HepG2 (cell line): ENCODE measurements around the gene ACOT13. TPM values are rescaled to one million over a fixed set of nuclear protein-coding genes. Genes with fewer than 3 reads are reported as not detected.

Source experiments
- FOXA1 ChIP-seq, 2 experiments: fragments of 450-650 bp in 1 of 2; sonication (generic) in 1 of 2; formaldehyde crosslinking in 1 of 2; IDR thresholded peaks; 2 replicates each; pipeline versions ENCODE4 v1.4.0 to v1.6.1; 2016 to 2020; ENCODE audit warnings: missing genetic modification reagents in 1 of 2
- HNRNPLL ChIP-seq: fragments of 200-400 bp; formaldehyde crosslinking; IDR thresholded peaks from 2 replicates; pipeline ENCODE4 v1.6.1; 2017; ENCODE audit warnings: mild to moderate bottlenecking, low read depth, low read length; ENCODE audit not compliant: poor library complexity, severe bottlenecking
- IRF2 ChIP-seq: IDR thresholded peaks from 2 replicates; pipeline ENCODE4 v1.6.1; 2018; ENCODE audit warnings: missing genetic modification reagents, missing compliant biosample characterization
- JDP2 ChIP-seq: sonication (generic); formaldehyde crosslinking; IDR thresholded peaks from 2 replicates; pipeline ENCODE4 v1.8.1; 2022; ENCODE audit warnings: missing genetic modification reagents, borderline replicate concordance
- KDM4B ChIP-seq: sonication (generic); formaldehyde crosslinking; IDR thresholded peaks from 2 replicates; pipeline ENCODE4 v1.4.0; 2020; ENCODE audit warnings: missing genetic modification reagents
- MAFF ChIP-seq: IDR thresholded peaks from 2 replicates; pipeline ENCODE4 v1.6.1; 2011; ENCODE audit warnings: low read depth, low read length, improper control_type of control experiment
- NCOR1 ChIP-seq: fragments of 200-600 bp; sonication (generic); IDR thresholded peaks from 2 replicates; pipeline ENCODE4 v1.7.0; 2017; ENCODE audit warnings: antibody characterized with exemption, low read length, borderline replicate concordance
- NFIB ChIP-seq: sonication (generic); formaldehyde crosslinking; IDR thresholded peaks from 2 replicates; pipeline ENCODE4 v1.9.0; 2021; ENCODE audit warnings: missing genetic modification reagents, mild to moderate bottlenecking, borderline replicate concordance
- PPARG ChIP-seq: conservative IDR thresholded peaks from 2 replicates; pipeline ENCODE4 v1.6.1; 2016; ENCODE audit warnings: missing biosample characterization, missing genetic modification reagents
- RCOR2 ChIP-seq: IDR thresholded peaks from 2 replicates; pipeline ENCODE4 v1.6.1; 2016; ENCODE audit warnings: missing biosample characterization, missing genetic modification reagents
- TOPORS ChIP-seq: sonication (generic); formaldehyde crosslinking; IDR thresholded peaks from 2 replicates; pipeline ENCODE4 v1.8.0; 2023; ENCODE audit warnings: mild to moderate bottlenecking, missing genetic modification reagents
- ZNF121 ChIP-seq: sonication (generic); formaldehyde crosslinking; IDR thresholded peaks from 2 replicates; pipeline ENCODE4 v1.5.0; 2020; ENCODE audit warnings: mild to moderate bottlenecking, missing genetic modification reagents
- ZNF333 ChIP-seq: sonication (generic); formaldehyde crosslinking; IDR thresholded peaks from 2 replicates; pipeline ENCODE4 v1.4.0; 2020; ENCODE audit warnings: mild to moderate bottlenecking, missing genetic modification reagents, borderline replicate concordance
- ZNF367 ChIP-seq: sonication (generic); formaldehyde crosslinking; IDR thresholded peaks from 2 replicates; pipeline ENCODE4 v1.4.0; 2020; ENCODE audit warnings: missing genetic modification reagents, borderline replicate concordance
- ZNF564 ChIP-seq: sonication (generic); formaldehyde crosslinking; IDR thresholded peaks from 2 replicates; pipeline ENCODE4 v1.8.1; 2023; ENCODE audit warnings: mild to moderate bottlenecking, missing genetic modification reagents
- ZNF660 ChIP-seq: sonication (generic); formaldehyde crosslinking; IDR thresholded peaks from 2 replicates; pipeline ENCODE4 v1.5.1; 2020; ENCODE audit warnings: mild to moderate bottlenecking, low read depth, missing genetic modification reagents, borderline replicate concordance
- ZNF772 ChIP-seq: sonication (generic); formaldehyde crosslinking; IDR thresholded peaks from 2 replicates; pipeline ENCODE4 v1.5.0; 2020; ENCODE audit warnings: mild to moderate bottlenecking, missing genetic modification reagents
- ZSCAN20 ChIP-seq: sonication (generic); formaldehyde crosslinking; IDR thresholded peaks from 2 replicates; pipeline ENCODE4 v1.4.0; 2020; ENCODE audit warnings: missing genetic modification reagents, mild to moderate bottlenecking, borderline replicate concordance
- polyA plus RNA-seq, 8 experiments: library from polyadenylated mRNA; depleted of rRNA in 3 of 8; stranded (reverse) in 7 of 8; unstranded in 1 of 8; fragments of >200 nt; fragmentation: Illumina TruSeq in 4 of 8; extraction: Trizol in 4 of 8; gene quantifications; 2 replicates each; pipeline versions ENCODE4 v1.2.1 to v1.2.3, GENCODE V29; 2011 to 2016; ENCODE audit warnings: low read depth in 4 of 8, missing spikeins in 1 of 8, mixed read lengths in 1 of 8; ENCODE audit not compliant: insufficient read depth in 1 of 8
- total RNA-seq, 5 experiments: library from RNA; depleted of rRNA; stranded (reverse); fragments of >200 nt; fragmentation: Illumina TruSeq; extraction: Trizol; gene quantifications; 2 replicates each; pipeline ENCODE4 v1.2.3, GENCODE V29; 2016; ENCODE audit warnings: low read depth in 1 of 5
- TF ChIP-seq, protein P1 (sequence below): IDR thresholded peaks from 2 replicates; pipeline ENCODE4 v1.6.1; 2018; ENCODE audit warnings: missing genetic modification reagents
- TF ChIP-seq, protein P2 (sequence below): sonication (generic); formaldehyde crosslinking; IDR thresholded peaks from 2 replicates; pipeline ENCODE4 v1.8.1; 2023; ENCODE audit warnings: mild to moderate bottlenecking, missing genetic modification reagents, borderline replicate concordance
- TF ChIP-seq, protein P3 (sequence below): sonication (generic); formaldehyde crosslinking; IDR thresholded peaks from 2 replicates; pipeline ENCODE4 v1.8.0; 2022; ENCODE audit warnings: low read depth, missing genetic modification reagents
- TF ChIP-seq, protein P4 (sequence below): sonication (generic); formaldehyde crosslinking; IDR thresholded peaks from 2 replicates; pipeline ENCODE4 v1.8.0; 2022; ENCODE audit warnings: mild to moderate bottlenecking, missing genetic modification reagents; ENCODE audit not compliant: insufficient replicate concordance
- TF ChIP-seq, protein P5 (sequence below): sonication (generic); formaldehyde crosslinking; IDR thresholded peaks from 2 replicates; pipeline ENCODE4 v1.5.0; 2020; ENCODE audit warnings: missing genetic modification reagents

ACOT13 gene
- total and polyA plus RNA-seq, 2 of the 13 experiments (the other 11 are each of a cell fraction or from before 2014, with no cell fraction given), result 31.5 to 45.1 TPM

DNA sequence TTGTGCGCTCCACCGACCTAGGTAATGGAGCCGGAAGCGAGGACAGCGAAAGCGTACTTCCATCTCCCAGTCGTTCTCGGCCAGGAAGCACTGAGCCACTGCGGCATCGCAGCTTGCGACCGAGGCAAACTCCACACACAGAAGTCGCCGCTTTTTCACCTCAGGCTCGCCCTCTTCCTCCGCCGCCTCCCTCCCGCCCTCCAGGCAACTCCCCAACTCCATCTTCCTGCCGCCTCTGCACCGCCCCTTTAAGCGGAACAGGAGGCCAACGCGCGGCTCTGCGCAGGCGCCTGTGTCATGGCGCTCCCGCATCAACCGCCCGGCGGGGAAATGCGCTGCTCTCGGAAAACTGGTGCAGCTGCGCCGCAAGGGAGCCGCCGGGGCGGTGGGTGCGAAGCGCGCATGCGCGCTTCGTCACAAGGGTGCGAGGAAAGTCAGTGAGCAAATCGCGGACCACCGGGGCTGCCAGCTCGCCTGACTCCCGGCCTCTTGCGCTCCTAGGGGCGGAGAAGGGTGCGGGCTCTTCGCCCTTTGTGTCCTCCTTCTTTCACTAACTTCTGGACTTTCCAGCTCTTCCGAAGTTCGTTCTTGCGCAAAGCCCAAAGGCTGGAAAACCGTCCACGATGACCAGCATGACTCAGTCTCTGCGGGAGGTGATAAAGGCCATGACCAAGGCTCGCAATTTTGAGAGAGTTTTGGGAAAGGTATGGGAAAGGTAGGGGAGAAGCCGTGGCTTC lies at the start of gene ACOT13, which contains the start of gene TDP2 (continued):
- TF ChIP-seq MAFF (0 out of 2 replicates have a peak, but pooled peaks have one; percentile 4), ZNF564 (CRISPR knock-in tag) (0 out of 2 replicates have a peak, but pooled peaks have one; percentile 52), NCOR1 (peak; percentile 97), KDM4B (CRISPR knock-in tag) (peak; percentile 96), FOXA1 (IDR thresholded peaks at IDR 0.05) (no peak), FOXA1 (CRISPR knock-in tag; IDR thresholded peaks at IDR 0.05) (0 out of 2 replicates have a peak, but pooled peaks have one; percentile 41), HNRNPLL (peak; percentile 98), JDP2 (no peak; the same call in 1 of the 2 replicates), ZNF367 (no peak; the same call in 1 of the 2 replicates), TOPORS (CRISPR knock-in tag) (peak; percentile 87), ZNF333 (peak; percentile 81; the same call in 1 of the 2 replicates), IRF2 (CRISPR knock-in tag) (peak; percentile 93), ZNF121 (CRISPR knock-in tag) (no peak; the same call in 1 of the 2 replicates), PPARG (CRISPR knock-in tag) (peak; percentile 77), NFIB (no peak), ZNF772 (CRISPR knock-in tag) (peak; percentile 85), RCOR2 (CRISPR knock-in tag) (peak; percentile 43; the same call in 1 of the 2 replicates), ZSCAN20 (CRISPR knock-in tag) (no peak; the same call in 1 of the 2 replicates), ZNF660 (CRISPR knock-in tag) (no peak)
- TF ChIP-seq, protein P1, sequence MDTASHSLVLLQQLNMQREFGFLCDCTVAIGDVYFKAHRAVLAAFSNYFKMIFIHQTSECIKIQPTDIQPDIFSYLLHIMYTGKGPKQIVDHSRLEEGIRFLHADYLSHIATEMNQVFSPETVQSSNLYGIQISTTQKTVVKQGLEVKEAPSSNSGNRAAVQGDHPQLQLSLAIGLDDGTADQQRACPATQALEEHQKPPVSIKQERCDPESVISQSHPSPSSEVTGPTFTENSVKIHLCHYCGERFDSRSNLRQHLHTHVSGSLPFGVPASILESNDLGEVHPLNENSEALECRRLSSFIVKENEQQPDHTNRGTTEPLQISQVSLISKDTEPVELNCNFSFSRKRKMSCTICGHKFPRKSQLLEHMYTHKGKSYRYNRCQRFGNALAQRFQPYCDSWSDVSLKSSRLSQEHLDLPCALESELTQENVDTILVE (CRISPR knock-in tag), result peak; percentile 98
- TF ChIP-seq, protein P2, sequence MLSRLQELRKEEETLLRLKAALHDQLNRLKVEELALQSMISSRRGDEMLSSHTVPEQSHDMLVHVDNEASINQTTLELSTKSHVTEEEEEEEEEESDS, result peak; percentile 64; the same call in 1 of the 2 replicates
- TF ChIP-seq, protein P3, sequence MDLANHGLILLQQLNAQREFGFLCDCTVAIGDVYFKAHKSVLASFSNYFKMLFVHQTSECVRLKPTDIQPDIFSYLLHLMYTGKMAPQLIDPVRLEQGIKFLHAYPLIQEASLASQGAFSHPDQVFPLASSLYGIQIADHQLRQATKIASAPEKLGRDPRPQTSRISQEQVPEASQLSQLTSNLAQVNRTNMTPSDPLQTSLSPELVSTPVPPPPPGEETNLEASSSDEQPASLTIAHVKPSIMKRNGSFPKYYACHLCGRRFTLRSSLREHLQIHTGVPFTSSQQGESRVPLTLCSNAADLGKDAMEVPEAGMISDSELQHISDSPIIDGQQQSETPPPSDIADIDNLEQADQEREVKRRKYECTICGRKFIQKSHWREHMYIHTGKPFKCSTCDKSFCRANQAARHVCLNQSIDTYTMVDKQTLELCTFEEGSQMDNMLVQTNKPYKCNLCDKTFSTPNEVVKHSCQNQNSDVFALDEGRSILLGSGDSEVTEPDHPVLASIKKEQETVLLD (CRISPR knock-in tag), result peak; percentile 58; the same call in 1 of the 2 replicates
- TF ChIP-seq, protein P4, sequence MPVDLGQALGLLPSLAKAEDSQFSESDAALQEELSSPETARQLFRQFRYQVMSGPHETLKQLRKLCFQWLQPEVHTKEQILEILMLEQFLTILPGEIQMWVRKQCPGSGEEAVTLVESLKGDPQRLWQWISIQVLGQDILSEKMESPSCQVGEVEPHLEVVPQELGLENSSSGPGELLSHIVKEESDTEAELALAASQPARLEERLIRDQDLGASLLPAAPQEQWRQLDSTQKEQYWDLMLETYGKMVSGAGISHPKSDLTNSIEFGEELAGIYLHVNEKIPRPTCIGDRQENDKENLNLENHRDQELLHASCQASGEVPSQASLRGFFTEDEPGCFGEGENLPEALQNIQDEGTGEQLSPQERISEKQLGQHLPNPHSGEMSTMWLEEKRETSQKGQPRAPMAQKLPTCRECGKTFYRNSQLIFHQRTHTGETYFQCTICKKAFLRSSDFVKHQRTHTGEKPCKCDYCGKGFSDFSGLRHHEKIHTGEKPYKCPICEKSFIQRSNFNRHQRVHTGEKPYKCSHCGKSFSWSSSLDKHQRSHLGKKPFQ (CRISPR knock-in tag), result no peak
- TF ChIP-seq, protein P5, sequence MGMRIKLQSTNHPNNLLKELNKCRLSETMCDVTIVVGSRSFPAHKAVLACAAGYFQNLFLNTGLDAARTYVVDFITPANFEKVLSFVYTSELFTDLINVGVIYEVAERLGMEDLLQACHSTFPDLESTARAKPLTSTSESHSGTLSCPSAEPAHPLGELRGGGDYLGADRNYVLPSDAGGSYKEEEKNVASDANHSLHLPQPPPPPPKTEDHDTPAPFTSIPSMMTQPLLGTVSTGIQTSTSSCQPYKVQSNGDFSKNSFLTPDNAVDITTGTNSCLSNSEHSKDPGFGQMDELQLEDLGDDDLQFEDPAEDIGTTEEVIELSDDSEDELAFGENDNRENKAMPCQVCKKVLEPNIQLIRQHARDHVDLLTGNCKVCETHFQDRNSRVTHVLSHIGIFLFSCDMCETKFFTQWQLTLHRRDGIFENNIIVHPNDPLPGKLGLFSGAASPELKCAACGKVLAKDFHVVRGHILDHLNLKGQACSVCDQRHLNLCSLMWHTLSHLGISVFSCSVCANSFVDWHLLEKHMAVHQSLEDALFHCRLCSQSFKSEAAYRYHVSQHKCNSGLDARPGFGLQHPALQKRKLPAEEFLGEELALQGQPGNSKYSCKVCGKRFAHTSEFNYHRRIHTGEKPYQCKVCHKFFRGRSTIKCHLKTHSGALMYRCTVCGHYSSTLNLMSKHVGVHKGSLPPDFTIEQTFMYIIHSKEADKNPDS, result no peak
